ENCODE data around the gene TEPSIN.

The TEPSIN gene

GRCh38 chr17:81180836-81181810 is 57.7 kb downstream of the TEPSIN start:
- DNase-seq = no peak

- no peak for DNase-seq
These were observed 59.0 kb downstream of the TEPSIN start for GRCh38 chr17:81179861-81180260.

- DNase-seq = no peak
These were observed 59.6 kb downstream of the TEPSIN start for GRCh38 chr17:81179220-81179619.

All from suppressor macrophage treated with lipopolysaccharide for 1 hour (primary cell).